ENCODE measurements around the gene PMS1.
"Not testable (repeated sequence)": the region's sequence is repeated elsewhere in the genome, so short reads cannot be mapped to it uniquely, and the experiment has no call there.

Gene PMS1

GRCh38 chr2:189860161-189860560 is 75.9 kb downstream of the PMS1 start:
- in situ Hi-C loops (cut with MboI; ENCODE audit: low sequenced_read_pairs): no loop called here

- in situ Hi-C loops (cut with MboI; ENCODE audit: low sequenced_read_pairs): no loop called here
These were observed 78.5 kb downstream of the PMS1 start for GRCh38 chr2:189862751-189863150.

- in situ Hi-C loops (cut with MboI; ENCODE audit: low sequenced_read_pairs): no loop called here
These were observed 81.6 kb downstream of the PMS1 start for GRCh38 chr2:189865826-189866225.

- in situ Hi-C loops (cut with MboI; ENCODE audit: low sequenced_read_pairs): no loop called here
These were observed 82.0 kb downstream of the PMS1 start for GRCh38 chr2:189866296-189866695.

GRCh38 chr2:189868896-189869295 is 84.6 kb downstream of the PMS1 start:
- in situ Hi-C loops (cut with MboI; ENCODE audit: low sequenced_read_pairs): no loop called here

- in situ Hi-C loops (cut with MboI; ENCODE audit: low sequenced_read_pairs): no loop called here
These were observed 86.3 kb downstream of the PMS1 start for GRCh38 chr2:189870381-189871085.

GRCh38 chr2:189873696-189874095 is 89.4 kb downstream of the PMS1 start:
- in situ Hi-C loops (cut with MboI; ENCODE audit: low sequenced_read_pairs): no loop called here

- in situ Hi-C loops (cut with MboI; ENCODE audit: low sequenced_read_pairs): no loop called here
These were observed 90.5 kb downstream of the PMS1 start for GRCh38 chr2:189874586-189875320.

- in situ Hi-C loops (cut with MboI; ENCODE audit: low sequenced_read_pairs): no loop called here
These were observed 92.0 kb downstream of the PMS1 start for GRCh38 chr2:189876271-189876670.

- in situ Hi-C loops (cut with MboI; ENCODE audit: low sequenced_read_pairs): no loop called here
These were observed 95.4 kb downstream of the PMS1 start for GRCh38 chr2:189879716-189880081.

- in situ Hi-C loops (cut with MboI; ENCODE audit: low sequenced_read_pairs): no loop called here
These were observed 96.2 kb downstream of the PMS1 start for GRCh38 chr2:189880429-189880828.

GRCh38 chr2:189880832-189881492 is 96.7 kb downstream of the PMS1 start:
- in situ Hi-C loops (cut with MboI; ENCODE audit: low sequenced_read_pairs): no loop called here

GRCh38 chr2:189885368-189885767 is 101.1 kb downstream of the PMS1 start:
- in situ Hi-C loops (cut with MboI; ENCODE audit: low sequenced_read_pairs): no loop called here

GRCh38 chr2:189892546-189893294 is 108.5 kb downstream of the PMS1 start:
- in situ Hi-C loops (cut with MboI; ENCODE audit: low sequenced_read_pairs): not testable (repeated sequence)

- in situ Hi-C loops (cut with MboI; ENCODE audit: low sequenced_read_pairs): no loop called here
These were observed 112.6 kb downstream of the PMS1 start for GRCh38 chr2:189896809-189897208.

- in situ Hi-C loops (cut with MboI; ENCODE audit: low sequenced_read_pairs): no loop called here
These were observed 114.9 kb downstream of the PMS1 start for GRCh38 chr2:189899101-189899500.

- in situ Hi-C loops (cut with MboI; ENCODE audit: low sequenced_read_pairs): no loop called here
These were observed 116.5 kb downstream of the PMS1 start for GRCh38 chr2:189900726-189901125.

- in situ Hi-C loops (cut with MboI; ENCODE audit: low sequenced_read_pairs): no loop called here
These were observed 117.4 kb downstream of the PMS1 start for GRCh38 chr2:189901664-189902063.

- in situ Hi-C loops (cut with MboI; ENCODE audit: low sequenced_read_pairs): no loop called here
These were observed 129.6 kb downstream of the PMS1 start for GRCh38 chr2:189913821-189914220.

GRCh38 chr2:189916651-189917050 is 132.4 kb downstream of the PMS1 start:
- in situ Hi-C loops (cut with MboI; ENCODE audit: low sequenced_read_pairs): no loop called here

Data from HL-60/S4 treated with phorbol 12-myristate 13-acetate at 8.2 ng/mL for 4 days and 3 days (cell line).